A549 treated with AZD2906 at 1 μM for 4 hours (cell line): ENCODE results near the gene SPATA6. TPM values are rescaled to one million over a fixed set of nuclear protein-coding genes. Genes with fewer than 3 reads are reported as not detected.

Source experiments
- total RNA-seq: library from RNA; stranded (reverse); fragments of 200-300 nt; extraction: Qiagen RNA extraction; gene quantifications from 5 replicates; pipeline ENCODE4 v1.2.3, GENCODE V29; 2022

Gene SPATA6
- total RNA-seq = 1.9 to 2.9 TPM (median 2.2 TPM) in 5 replicates

GRCh38 chr1:48471691-48472576, at the start of gene SPATA6:
Gene SPATA6, minus strand, starts transcription at chr1:48472204. Its CDS starts 196 bp downstream, at chr1:48472008.

Other genes with a start within 250 kb of the SPATA6 start
- 0.05 TPM in 1 of 5 replicates, not detected in the others for gene SLC5A9, start 249.5 kb downstream of the SPATA6 start, total RNA-seq